H4 (cell line): ENCODE results near the gene TAS2R38. TPM values are rescaled to one million over a fixed set of nuclear protein-coding genes. Genes with fewer than 3 reads are reported as not detected.

Experiments
- DNase-seq: peaks from one replicate; pipeline ENCODE4 v3.0.0-alpha.2; 2015; ENCODE audit warnings: low spot score
- total RNA-seq: library from RNA; depleted of rRNA; stranded (reverse); fragments of >200 nt; shearing (Covaris generic); gene quantifications from 2 replicates; pipeline ENCODE4 v1.2.3, GENCODE V29; 2014

TAS2R38 gene
- total RNA-seq, 1 experiment from 2014 or later = not detected

DNA sequence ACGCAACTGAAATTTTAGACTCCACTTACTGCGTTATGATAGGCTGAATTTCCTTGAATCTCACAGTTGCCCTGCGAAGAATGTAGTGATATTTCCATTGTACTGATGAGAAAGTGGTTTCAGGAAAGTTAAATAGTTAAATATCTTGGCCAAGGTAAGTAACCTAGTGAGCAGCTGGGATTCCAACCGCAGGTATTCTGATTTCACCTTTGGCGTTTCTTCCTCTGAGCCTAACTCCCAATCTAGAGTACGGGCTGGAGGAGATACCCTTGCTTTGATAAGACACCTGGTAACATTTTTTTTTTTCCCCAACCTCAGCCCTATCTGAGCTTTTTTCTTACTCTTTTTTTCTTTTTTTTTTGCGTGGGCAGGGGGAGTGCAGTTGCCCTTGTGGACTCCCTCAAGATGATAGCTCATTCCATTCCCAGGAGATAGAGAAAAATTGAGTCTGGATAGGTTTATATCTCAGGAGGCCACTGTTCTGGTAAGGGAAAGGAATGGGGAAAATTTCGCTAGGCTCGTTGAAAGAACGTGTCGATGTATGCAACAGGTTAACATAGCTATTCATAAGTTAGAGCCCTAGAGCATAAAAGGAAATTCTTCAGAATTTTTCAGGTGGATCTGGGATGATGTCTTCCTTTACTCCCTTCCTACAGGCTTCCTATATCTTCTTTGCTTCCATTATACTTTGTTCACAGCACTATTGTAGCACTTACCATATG is 3.1 kb upstream of the TAS2R38 start:
- no peak for DNase-seq

GRCh38 chr7:141975806-141976523 is 2.4 kb upstream of the TAS2R38 start:
- DNase-seq = peak; percentile 51

GRCh38 chr7:141974831-141975230 is 1.3 kb upstream of the TAS2R38 start:
- no peak for DNase-seq

DNA sequence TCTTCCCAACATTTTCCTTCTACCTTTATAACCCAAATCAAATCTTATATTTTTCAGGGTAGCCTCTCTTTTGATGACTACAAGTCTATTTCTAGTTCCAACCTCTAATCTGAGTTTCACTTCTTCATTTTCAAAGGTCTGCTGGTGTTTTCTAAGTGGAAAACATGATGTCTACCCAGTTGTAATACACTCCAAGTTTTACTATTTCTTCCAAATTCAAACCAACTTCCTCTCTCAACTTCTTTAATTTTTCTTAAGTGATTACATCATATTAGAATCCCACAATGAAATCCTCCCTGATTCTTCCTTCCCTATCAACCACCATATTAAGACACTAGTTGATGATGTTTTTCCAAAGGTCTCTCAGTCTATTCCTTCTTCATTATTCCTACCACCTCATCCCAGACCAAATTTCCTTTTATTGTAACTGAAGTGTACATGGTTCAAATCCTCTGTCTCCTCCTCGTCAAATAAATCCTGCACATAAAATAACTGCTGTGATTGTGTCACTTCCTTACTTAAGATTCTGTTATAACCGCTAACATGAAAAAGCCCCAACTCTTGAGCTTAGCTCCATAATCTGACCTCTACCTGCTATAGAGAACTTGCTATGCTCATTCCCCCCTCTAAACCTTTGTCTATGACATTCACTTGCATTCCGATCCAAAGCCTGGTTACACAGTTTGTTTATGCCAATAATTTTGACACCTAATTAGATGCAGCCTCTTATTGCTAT is 12.7 kb downstream of the TAS2R38 start:
- no peak for DNase-seq

DNA sequence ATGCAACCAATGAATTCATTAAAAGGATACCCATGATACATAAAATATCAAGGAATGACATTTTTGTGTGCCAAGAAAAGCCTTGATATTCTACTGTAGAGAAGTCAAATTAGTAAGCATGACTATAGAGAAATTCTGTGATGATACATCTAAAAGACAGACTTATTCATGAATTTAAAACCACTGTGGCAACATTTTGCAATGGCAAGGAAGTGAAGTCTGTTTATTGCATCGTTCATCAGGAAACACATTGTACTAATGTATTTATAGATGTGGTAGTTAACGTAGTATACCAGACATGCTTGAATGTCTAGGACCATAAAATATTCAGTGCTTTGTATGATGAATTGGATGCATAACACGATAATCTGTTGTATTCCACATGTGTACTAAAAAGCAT is 17.5 kb downstream of the TAS2R38 start:
- no peak for DNase-seq

- no peak for DNase-seq
These were observed 19.2 kb downstream of the TAS2R38 start for GRCh38 chr7:141954334-141954733.

DNA sequence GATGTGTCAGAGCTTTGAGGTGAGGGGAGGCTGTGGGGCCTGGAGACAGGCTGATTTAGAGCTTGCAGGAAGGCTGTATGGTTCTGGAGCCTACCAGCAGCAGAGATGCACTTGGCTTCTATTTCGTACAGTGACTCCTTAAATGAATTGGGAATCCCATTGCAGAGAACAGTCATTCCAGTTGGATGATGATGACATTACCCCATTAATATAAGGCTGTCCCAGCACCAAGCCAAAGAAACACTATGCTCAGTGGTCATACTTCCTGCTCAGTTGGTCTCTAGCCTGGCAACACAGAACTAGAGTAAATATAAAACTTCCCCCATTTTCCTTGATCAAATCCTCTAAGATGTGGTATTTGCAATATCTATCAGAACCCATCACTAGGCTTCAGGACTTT is 21.1 kb downstream of the TAS2R38 start:
- no peak for DNase-seq

GRCh38 chr7:141950806-141951205 is 22.8 kb downstream of the TAS2R38 start:
- no peak for DNase-seq

DNA sequence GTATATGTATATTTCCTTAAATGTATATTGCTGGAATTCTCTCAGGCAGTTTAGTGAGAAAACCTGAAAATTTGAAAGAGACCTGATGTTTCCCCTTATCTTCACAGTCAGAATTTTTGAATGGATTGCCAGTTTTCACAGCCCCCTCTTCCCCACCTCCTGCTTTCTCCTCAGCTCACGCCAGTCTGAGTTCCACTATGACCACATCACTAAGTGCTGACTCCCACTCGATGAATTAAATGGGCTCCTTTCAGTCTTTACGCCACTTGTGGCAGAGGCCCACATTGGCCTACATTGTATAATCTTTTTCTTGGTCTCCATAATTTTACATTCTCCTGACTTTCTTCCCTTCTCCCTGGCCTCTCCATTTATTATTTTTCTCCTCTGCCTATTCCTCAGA is 23.7 kb downstream of the TAS2R38 start:
- DNase-seq = no peak

- DNase-seq = no peak
These were observed 24.1 kb downstream of the TAS2R38 start for GRCh38 chr7:141949451-141949850.

DNA sequence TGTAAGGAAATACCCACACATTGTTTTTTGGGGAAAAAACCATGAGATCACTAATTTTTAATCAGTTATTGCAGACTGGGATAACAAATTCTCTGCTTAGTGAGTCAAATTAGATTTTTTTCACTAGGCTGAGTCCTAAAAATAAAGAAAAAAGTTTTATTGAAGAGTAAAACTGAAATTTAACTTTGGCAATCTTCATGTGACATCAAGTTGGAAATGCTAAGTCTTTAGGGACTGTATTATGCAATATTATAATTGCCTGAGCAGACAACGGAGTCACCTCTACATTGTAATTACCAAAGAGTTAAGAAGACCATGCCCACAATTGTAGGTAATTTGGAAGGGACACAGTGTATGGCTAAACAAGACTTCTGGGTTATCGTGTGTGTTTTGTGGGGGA is 24.6 kb downstream of the TAS2R38 start:
- no peak for DNase-seq

DNA sequence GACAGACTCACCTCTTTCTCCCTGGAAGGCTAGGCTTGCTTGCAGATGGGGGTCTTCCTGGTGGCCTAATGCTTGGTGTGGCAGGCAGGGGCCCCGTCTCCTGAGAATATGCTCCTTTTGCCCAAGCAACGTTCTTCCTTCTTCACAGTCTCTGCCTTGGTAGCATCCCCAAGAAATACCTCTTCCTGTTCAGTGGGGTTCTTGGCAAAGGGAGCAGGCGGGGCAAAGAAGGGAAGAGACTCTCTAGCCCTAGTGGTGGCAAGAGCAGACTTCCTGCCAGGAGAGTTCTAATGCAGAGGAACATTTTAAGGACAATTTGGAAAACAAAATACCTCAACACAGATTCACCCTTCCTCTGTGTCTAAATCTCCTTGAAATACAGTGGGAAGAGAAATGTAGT is 26.8 kb downstream of the TAS2R38 start, which contains the start of gene CLEC5A:
Gene CLEC5A (minus strand): TSS at position 179 of the 400 bp plus-strand sequence. CDS start 682 bp downstream, outside the sequence.
- DNase-seq = no peak

DNA sequence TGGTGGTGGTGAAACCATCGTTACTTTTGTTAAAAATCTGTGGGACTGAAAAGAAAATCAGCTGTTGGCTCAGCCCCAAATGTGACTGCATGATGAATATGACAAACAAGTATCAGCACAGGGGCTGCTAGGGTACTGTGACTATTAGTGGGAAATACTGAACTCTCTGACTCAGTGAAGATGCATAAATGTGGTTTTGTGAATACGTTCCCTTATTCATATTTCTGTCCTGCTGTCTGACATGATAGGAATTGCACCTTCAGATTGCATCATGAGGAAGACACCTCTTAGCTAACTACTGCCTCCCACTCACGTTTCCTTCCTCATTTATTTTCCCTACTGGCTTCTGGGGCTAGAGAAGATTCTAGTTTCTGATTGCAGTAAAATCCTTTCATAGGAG is 28.2 kb downstream of the TAS2R38 start:
- no peak for DNase-seq

DNA sequence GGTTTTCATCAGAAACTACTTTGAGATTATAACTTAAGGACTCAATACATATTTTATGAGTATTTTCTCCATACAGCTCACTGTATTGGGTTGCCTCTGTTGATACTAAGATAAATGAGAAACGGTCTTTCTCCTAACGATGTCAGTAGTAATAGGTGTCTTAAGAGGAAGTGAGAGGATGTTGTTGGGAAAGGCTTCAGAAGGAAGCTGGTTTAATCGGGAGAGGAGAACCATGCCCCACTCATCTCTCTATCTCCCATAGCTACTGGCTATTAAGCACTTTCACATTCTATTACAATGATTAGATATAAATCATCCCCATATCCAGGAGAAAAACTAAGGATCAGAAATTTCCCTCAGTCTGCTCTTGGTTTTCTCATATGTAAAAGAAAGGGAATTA is 28.8 kb downstream of the TAS2R38 start:
- DNase-seq = no peak

- DNase-seq = no peak
These were observed 29.7 kb downstream of the TAS2R38 start for GRCh38 chr7:141943846-141944245.

- DNase-seq = no peak
These were observed 32.5 kb downstream of the TAS2R38 start for GRCh38 chr7:141941075-141941474.

DNA sequence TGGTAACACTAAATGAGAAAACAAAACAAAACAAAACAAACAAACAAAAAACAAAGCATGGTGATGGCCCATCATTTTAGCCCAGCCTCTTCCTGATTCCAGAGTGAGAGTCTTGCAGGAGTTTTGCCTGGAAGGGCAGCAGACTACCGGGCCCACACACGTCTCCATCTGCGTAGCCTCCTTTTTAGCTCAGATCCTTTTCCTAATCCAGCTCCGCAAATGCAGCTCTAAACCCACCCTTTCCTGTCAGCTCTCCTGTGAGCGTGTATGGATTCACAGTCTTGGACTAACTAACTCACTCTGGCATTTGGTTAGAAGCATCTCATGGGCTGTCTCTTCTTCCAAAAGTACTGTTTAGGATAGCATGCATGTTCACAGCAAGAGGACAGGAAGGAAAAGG is 43.4 kb downstream of the TAS2R38 start:
- no peak for DNase-seq

- DNase-seq = no peak
These were observed 44.8 kb downstream of the TAS2R38 start for GRCh38 chr7:141928845-141929195.

DNA sequence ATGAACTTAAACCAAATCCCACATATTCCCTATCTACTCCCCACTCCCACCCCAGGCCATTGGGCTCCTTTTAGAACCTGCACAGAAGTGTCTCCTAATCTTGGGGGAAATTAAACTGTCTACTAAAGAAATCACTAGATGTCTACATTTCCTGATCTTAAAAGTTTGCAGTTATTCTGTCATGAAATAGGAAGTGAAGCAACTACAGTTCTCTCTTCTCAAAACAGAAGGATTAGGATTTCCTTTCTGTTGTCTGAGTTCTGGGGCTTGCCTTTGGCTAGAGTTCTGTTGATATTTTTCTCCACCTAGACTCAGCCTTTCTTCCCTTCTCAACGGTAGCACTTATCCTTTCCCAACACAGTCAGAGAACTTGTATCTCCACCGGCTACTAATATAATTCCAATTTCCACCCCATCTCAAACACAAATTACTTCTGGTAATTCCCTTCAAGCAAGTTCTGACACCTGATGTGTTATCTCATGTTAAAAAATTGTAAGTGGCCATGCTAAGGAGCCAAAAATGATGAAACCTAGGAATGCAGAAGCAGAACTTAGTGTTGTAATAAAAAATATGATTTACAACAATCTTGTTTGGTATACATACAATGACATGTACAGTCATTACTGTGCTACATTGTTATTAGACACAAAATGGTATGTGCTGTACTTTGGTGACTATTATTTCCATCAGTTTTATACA is 45.3 kb downstream of the TAS2R38 start:
- no peak for DNase-seq
